ENCODE measurements around the gene AKR1D1.

Gene AKR1D1

DNA sequence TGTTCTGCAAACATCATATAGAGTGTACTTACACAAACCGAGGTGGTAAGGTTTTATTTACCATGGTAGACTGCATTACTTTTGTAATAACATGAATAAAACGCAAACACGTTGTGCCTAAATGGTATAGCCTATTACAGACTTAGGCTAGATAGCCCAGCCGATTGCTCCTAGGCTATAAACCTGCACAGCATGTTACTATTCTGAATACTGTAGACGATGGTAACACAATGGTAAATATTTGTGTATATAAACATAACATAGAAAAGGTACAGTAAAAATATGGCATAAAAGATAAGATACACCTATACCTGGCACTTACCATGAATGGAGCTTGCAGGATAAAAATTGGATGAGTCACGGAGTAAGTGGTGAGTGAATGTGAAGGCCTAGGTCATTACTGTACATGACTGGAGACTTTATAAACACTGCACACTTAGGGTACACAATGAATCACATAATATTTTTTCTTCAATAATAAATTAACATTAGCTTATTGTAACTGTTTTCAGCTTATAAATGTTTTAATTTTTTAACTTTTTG is 16.3 kb downstream of the AKR1D1 start:
- no peak overlapping the region for H3K4me3 ChIP-seq (ENCODE audit: low read depth, low read length)
- DNase-seq (ENCODE audit: low read depth): no peak
- TF ChIP-seq, protein P1, sequence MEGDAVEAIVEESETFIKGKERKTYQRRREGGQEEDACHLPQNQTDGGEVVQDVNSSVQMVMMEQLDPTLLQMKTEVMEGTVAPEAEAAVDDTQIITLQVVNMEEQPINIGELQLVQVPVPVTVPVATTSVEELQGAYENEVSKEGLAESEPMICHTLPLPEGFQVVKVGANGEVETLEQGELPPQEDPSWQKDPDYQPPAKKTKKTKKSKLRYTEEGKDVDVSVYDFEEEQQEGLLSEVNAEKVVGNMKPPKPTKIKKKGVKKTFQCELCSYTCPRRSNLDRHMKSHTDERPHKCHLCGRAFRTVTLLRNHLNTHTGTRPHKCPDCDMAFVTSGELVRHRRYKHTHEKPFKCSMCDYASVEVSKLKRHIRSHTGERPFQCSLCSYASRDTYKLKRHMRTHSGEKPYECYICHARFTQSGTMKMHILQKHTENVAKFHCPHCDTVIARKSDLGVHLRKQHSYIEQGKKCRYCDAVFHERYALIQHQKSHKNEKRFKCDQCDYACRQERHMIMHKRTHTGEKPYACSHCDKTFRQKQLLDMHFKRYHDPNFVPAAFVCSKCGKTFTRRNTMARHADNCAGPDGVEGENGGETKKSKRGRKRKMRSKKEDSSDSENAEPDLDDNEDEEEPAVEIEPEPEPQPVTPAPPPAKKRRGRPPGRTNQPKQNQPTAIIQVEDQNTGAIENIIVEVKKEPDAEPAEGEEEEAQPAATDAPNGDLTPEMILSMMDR (IDR thresholded peaks at IDR 0.05; ENCODE audit: low read depth, low read length, missing control alignments): no peak
- in situ Hi-C loops (cut with HindIII; ENCODE audit: low sequenced_read_pairs): no loop called here

DNA sequence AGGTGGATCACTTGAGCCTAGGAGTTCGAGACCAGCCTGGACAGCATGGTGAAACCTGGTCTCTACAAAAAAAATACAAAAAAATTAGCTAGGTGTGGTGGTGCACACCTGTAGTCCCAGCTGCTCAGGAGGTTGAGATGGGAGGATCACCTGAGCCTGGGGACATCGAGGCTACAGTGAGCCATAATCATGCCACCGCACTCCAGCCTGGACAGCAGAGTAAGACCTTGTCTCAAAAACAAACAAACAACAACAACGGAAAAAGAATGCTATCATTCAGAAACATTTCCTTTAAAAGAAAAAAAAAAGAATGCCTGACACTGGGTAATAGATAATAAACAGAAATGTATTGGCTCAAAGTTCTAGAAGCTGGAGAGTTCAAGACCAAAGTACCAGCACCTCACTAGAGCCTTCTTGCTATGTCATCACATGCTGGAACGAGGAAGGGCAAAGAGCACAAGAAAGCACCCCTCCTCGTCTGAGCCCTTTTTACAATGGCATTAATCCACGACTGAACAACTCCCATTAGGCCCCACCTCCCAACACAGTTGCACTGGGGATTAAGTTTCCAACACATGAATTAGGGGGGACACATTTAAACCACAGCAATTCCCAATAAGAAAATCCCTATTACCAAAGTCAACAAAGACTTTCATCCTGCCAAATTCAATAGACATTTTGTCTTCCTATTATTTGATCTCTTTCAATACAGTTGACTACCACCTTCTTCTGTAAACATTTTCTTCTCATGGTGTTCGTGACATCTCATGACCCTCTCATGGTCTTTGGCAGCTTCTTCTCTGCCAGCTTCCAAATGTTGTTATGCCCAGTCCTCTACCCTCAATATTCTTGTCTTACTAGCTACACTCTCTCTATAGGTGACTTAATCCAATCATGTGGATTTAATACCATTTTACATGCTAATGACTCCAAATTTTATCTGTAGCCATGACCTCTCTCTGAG is 20.0 kb downstream of the AKR1D1 start:
- TF ChIP-seq, protein P1 (IDR thresholded peaks at IDR 0.05; ENCODE audit: low read depth, low read length, missing control alignments): no peak
- in situ Hi-C loops (cut with HindIII; ENCODE audit: low sequenced_read_pairs): no loop called here
- DNase-seq (ENCODE audit: low read depth): no peak
- no peak overlapping the region for H3K4me3 ChIP-seq (ENCODE audit: low read depth, low read length)

DNA sequence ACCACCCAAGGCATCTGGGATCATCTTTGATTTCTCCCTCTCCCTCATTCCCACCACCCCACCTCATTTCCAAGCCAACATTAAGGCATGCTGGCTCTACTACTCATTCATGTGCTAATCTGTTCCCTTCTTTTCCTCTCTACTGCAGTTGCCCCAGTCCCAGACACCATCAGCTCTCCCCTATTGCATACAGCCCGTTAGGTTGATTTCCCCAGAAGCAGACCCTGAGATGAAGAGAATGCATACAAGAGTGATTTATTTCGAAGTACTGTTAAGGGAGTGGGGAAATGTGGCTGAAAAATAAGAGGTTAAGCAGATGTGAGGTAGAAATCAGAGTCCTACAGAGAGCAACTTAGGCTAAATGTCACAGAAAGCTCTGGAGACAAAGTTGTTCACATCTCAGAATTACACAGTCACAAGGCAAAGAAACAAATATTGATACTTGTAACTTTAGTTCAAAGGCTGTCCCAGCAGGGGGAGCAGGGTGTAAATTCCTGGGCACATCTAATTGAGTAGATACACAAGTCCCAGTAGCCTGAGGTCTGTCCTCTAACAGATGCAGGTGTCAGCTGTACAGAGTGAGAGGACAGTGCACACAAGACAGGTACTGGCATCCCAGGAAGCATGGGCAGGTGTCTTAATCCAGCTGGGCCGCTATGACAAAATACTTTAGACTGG is 20.9 kb downstream of the AKR1D1 start:
- in situ Hi-C loops (cut with HindIII; ENCODE audit: low sequenced_read_pairs): no loop called here
- DNase-seq (ENCODE audit: low read depth): no peak
- TF ChIP-seq, protein P1 (IDR thresholded peaks at IDR 0.05; ENCODE audit: low read depth, low read length, missing control alignments): peak; percentile 21
- H3K4me3 ChIP-seq (ENCODE audit: low read depth, low read length): no peak overlapping the region

DNA sequence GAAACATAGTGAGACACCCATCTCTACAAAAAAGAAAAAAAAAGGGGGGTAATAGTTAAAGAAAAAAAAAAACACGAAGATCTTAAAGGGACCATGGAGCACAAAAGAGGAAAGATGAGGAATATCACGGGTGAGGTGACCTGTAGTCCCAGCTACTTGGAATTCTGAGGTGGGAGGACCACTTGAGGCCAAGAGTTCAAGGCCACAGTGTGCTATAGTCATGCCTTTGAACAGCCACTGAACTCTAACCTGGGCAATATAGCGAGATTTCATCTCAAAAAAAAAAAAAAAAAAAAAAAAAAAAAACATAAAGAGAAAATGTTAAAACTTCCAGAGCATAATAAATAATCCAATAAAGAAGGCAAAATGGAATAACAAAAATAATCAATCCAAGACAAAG is 23.6 kb downstream of the AKR1D1 start:
- in situ Hi-C loops (cut with HindIII; ENCODE audit: low sequenced_read_pairs): no loop called here
- no peak overlapping the region for H3K4me3 ChIP-seq (ENCODE audit: low read depth, low read length)
- no peak for DNase-seq (ENCODE audit: low read depth)
- TF ChIP-seq, protein P1 (IDR thresholded peaks at IDR 0.05; ENCODE audit: low read depth, low read length, missing control alignments): no peak

DNA sequence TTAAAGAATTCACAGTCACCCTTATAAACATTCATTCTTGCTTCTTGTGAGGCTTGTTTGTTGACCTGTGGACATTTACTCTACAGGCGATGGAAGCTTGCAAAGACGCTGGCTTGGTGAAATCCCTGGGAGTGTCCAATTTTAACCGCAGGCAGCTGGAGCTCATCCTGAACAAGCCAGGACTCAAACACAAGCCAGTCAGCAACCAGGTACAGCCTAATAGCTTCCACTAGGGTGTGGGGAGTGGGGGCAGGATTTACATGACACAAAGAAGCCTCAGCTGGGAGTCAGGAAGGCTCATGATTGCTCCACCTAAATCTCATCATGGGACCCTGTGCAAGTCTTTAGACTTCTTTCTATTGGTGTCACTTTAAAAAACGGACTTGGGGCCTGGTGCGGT is 29.0 kb downstream of the AKR1D1 start:
- no peak for DNase-seq (ENCODE audit: low read depth)
- in situ Hi-C loops (cut with HindIII; ENCODE audit: low sequenced_read_pairs): no loop called here
- TF ChIP-seq, protein P1 (IDR thresholded peaks at IDR 0.05; ENCODE audit: low read depth, low read length, missing control alignments): no peak
- H3K4me3 ChIP-seq (ENCODE audit: low read depth, low read length): no peak overlapping the region

DNA sequence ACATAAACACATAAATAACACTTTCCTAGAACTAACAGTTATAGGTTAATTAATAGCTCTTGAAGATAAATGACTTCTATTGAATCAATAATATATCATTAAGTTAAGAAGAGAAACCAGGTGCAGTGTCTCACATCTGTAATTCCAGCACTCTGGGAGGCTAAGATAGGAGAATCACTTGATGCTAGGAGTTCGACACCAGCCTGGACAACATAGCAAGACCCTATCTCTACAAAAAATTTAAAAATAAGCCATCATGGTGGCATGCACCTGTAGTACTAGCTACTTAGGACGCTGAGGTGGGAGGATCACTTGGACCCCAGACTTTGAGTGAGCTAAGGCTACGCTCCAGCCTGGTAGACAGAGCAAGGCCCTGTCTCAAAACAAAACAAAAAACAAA is 38.8 kb downstream of the AKR1D1 start:
- no peak for DNase-seq (ENCODE audit: low read depth)
- TF ChIP-seq, protein P1 (IDR thresholded peaks at IDR 0.05; ENCODE audit: low read depth, low read length, missing control alignments): no peak
- in situ Hi-C loops (cut with HindIII; ENCODE audit: low sequenced_read_pairs): no loop called here
- no peak overlapping the region for H3K4me3 ChIP-seq (ENCODE audit: low read depth, low read length)

Data from astrocyte of the cerebellum (primary cell).